AG04450 (cell line): Measurements from ENCODE around the gene GJA9. TPM values are rescaled to one million over a fixed set of nuclear protein-coding genes. Genes with fewer than 3 reads are reported as not detected.

Experiments used
- CTCF ChIA-PET: fragments of 300-600, 350-600 bp; formaldehyde crosslinking; extraction: SDS; loops from one replicate; lab custom pipeline; 2022; ENCODE audit warnings: antibody characterized with exemption, inconsistent platforms; lab: Charles Lee
- POLR2A ChIA-PET: fragments of 350-600 bp; formaldehyde crosslinking; extraction: SDS; loops from one replicate; lab custom pipeline; 2021; ENCODE audit warnings: antibody characterized with exemption, inconsistent platforms; lab: Yijun Ruan, JAX
- DNase-seq: peaks from one replicate; pipeline ENCODE4 v3.0.0-alpha.2; 2011; ENCODE audit warnings: low read depth, low spot score
- H3K27ac ChIP-seq: one replicate; pipeline ENCODE4 v1.5.1; 2012; ENCODE audit warnings: low read depth, low read length, control low read depth
- H3K27me3 ChIP-seq: one replicate; pipeline ENCODE4 v1.6.0; 2012; ENCODE audit warnings: low read length; ENCODE audit not compliant: control insufficient read depth, insufficient read depth
- H3K4me3 ChIP-seq: 2 replicates; pipeline ENCODE4 v1.5.1; 2011; ENCODE audit warnings: mild to moderate bottlenecking, low read depth, low read length, control low read depth
- H3K9me3 ChIP-seq: 2 replicates; pipeline ENCODE4 v1.5.1; 2012; ENCODE audit warnings: low read length; ENCODE audit not compliant: control insufficient read depth, insufficient read depth
- polyA plus RNA-seq: library from polyadenylated mRNA; depleted of rRNA; stranded (reverse); fragments of >200 nt; gene quantifications from 2 replicates; pipeline ENCODE4 v1.2.3, GENCODE V29; 2011
- TF ChIP-seq, protein P1 (sequence below): IDR thresholded peaks from 2 replicates; pipeline ENCODE4 v1.5.1; 2011; ENCODE audit warnings: low read depth, low read length, control low read depth, inconsistent platforms

GJA9 gene
- polyA plus RNA-seq, 1 experiment = not detected

DNA sequence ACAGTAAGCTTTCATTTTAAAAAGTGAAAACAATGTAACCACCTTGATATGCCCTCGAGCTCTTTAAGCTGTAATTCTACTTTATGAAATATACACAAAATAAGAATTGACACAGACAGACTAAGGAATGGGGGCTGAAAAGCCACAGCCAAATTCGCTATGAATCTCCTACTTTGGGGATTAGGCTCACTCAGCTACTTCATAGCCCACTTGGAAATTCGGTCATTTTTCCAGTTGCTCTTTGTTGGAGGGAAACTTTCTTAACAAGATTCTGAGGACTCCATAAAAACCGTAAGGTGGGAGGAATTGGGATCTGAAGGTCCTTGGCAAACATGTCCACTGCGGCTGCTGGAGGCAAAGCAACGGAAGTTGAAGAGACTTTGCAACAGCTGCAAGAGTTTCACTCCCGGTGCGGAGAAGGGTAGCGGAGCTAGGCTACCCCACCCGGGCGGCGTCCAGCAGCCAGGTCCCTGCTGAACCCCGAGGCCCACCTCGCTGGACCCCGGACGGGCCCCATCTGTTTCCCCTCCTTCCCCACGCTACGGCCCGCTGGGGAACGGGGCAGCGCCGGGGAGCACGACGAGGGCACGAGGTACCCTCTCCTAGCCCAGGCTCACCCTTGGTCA lies 8.9 kb downstream of the GJA9 start:
- peak overlapping the region; percentile 88 for H3K4me3 ChIP-seq
- H3K9me3 ChIP-seq = peaks cover 4% of the 10 kb centered on the region; the same call in 1 of the 2 replicates
- H3K27ac ChIP-seq = peak overlapping the region; percentile 21
- ChIA-PET CTCF (no interaction called here), POLR2A (interaction anchor here (0.5 to 1.0 kb wide), 2 partner anchors 154 to 166 kb away, joined by 3 read pairs; partner anchors contain the start of gene NDUFS5)
- H3K27me3 ChIP-seq = no peaks in the 10 kb centered on the region
- TF ChIP-seq, protein P1, sequence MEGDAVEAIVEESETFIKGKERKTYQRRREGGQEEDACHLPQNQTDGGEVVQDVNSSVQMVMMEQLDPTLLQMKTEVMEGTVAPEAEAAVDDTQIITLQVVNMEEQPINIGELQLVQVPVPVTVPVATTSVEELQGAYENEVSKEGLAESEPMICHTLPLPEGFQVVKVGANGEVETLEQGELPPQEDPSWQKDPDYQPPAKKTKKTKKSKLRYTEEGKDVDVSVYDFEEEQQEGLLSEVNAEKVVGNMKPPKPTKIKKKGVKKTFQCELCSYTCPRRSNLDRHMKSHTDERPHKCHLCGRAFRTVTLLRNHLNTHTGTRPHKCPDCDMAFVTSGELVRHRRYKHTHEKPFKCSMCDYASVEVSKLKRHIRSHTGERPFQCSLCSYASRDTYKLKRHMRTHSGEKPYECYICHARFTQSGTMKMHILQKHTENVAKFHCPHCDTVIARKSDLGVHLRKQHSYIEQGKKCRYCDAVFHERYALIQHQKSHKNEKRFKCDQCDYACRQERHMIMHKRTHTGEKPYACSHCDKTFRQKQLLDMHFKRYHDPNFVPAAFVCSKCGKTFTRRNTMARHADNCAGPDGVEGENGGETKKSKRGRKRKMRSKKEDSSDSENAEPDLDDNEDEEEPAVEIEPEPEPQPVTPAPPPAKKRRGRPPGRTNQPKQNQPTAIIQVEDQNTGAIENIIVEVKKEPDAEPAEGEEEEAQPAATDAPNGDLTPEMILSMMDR = no peak
- no peak for DNase-seq

DNA sequence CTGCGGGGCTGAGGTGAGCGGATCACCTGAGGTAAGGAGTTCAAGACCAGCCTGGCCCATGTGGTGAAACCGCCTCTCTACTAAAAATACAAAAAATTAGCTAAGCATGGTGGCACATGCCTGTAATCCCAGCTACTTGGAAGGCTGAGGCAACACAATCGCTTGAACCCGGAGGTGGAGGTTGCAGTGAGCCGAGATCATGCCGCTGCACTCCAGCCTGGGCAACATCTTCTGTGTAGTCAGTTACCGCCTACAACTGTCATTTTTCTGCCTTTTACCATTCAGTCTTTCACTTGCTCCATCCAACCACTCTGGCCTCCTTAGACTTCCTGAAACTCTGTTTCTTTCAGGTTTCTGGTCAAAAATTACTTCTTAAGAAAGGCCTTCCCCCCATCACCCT lies 10.4 kb downstream of the GJA9 start:
- CTCF ChIA-PET = no interaction called here
- H3K27ac ChIP-seq = no peak overlapping the region
- H3K27me3 ChIP-seq = no peaks in the 10 kb centered on the region
- POLR2A ChIA-PET = interaction anchor here (0.7 kb wide), 1 partner anchor 191 kb away, joined by 3 read pairs; no protein-coding TSS in a partner anchor
- no peak for DNase-seq
- H3K9me3 ChIP-seq = peaks cover 4% of the 10 kb centered on the region; the same call in 1 of the 2 replicates
- TF ChIP-seq, protein P1 = no peak
- no peak overlapping the region for H3K4me3 ChIP-seq

DNA sequence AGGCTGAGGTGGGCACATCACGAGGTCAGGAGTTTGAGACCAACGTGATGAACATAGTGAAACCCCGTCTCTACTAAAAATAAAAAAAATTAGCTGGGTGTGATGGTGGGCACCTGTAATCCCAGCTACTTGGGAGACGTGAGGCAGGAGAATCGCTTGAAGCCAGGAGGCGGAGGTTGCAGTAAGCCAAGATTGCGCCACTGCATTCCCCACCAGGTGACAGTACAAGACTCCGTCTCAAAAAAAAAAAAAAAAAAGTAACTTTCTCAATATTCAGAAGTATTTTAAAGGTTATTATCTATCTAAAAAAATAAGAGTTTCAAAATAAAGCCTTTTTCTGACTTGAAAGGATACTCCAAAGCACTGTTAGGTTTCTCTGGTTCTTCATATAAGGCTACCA lies 14.2 kb downstream of the GJA9 start:
- TF ChIP-seq, protein P1 = no peak
- POLR2A ChIA-PET = no interaction called here
- Histone ChIP-seq H3K27ac (no peak overlapping the region), H3K9me3 (no peaks in the 10 kb centered on the region), H3K4me3 (no peak overlapping the region), H3K27me3 (no peaks in the 10 kb centered on the region)
- CTCF ChIA-PET = no interaction called here
- DNase-seq = no peak

DNA sequence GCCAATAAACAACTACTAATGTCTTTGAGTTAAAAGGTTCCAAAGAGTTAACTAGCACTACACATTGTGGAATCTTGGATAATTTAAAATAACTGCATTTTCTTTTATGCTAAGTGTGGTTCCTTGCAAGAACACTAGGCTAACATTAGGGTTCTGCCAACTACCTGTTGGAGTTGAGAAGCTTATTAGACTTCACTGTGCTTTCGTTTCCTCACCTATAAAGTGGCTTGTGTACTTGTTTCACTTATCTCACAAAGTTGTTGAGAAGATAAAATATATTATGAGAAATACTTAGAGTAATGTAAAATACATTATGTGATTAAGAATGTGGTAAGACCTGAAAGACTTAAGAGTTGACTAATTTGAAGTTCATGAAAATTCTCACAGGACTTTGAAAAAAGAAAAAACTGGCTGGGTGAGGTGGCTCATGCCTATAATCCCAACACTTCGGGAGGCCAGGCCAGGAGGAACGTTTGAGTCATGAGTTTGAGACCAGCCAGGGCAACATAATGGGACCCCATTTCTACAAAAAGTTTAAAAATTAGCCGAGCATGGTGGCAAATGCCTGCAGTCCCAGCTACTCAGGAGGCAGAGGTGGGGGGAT lies 16.2 kb downstream of the GJA9 start:
- TF ChIP-seq, protein P1 = no peak
- Histone ChIP-seq H3K4me3 (no peak overlapping the region), H3K27me3 (no peaks in the 10 kb centered on the region), H3K27ac (no peak overlapping the region), H3K9me3 (no peaks in the 10 kb centered on the region)
- DNase-seq = no peak
- CTCF ChIA-PET = no interaction called here
- POLR2A ChIA-PET = no interaction called here

DNA sequence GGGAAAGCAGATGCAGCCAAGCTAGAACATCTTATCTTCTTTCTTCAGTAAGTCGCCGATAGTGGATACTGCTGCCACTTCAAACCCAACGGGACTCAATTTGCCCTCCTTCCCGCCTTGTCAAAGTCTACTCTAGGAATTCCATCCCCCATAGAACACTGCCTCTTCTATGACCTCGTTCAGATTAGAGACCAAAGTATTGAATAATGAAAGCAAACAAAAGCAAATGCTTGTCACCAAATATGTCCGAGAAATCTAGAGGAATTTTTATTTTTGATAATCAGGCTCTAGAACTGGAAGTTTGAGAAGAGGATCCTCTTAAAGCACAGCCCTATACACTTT lies 21.0 kb downstream of the GJA9 start:
- TF ChIP-seq, protein P1 = no peak
- POLR2A ChIA-PET = no interaction called here
- CTCF ChIA-PET = interaction anchor here (2.4 kb wide), 1 partner anchor 232 kb away, joined by 11 read pairs; no protein-coding TSS in a partner anchor
- DNase-seq = no peak
- Histone ChIP-seq H3K4me3 (peak overlapping the region; percentile 100), H3K27ac (no peak overlapping the region), H3K27me3 (no peaks in the 10 kb centered on the region), H3K9me3 (no peaks in the 10 kb centered on the region; the same call in 1 of the 2 replicates)
